Heart right ventricle (tissue), 16 donors: Measurements from ENCODE around the gene CDSN. TPM values are rescaled to one million over a fixed set of nuclear protein-coding genes. Genes with fewer than 3 reads are reported as not detected.
A peak's percentile ranks its signal among the peaks of the same experiment; 100 is the strongest.

ENCODE experiments used
- ATAC-seq, 8 donors: fragments of 200-7000 bp; cut with Tn5 transposase; one replicate each; pipeline ENCODE4 v1.9.1; 2020; ENCODE audit warnings: mild to moderate bottlenecking in 8 of 8, moderate library complexity in 8 of 8, moderate number of reproducible peaks in 1 of 8
- DNase-seq, 2 donors: peaks; one replicate each; pipeline ENCODE4 v3.0.0-alpha.2; 2020
- H3K27ac ChIP-seq, 10 donors: fragments of 200-600 bp; sonication (generic) in 2 of 10; one replicate each; pipeline versions ENCODE4 v1.5.0 to v1.8.0; 2020 to 2022; ENCODE audit warnings: mild to moderate bottlenecking in 3 of 10
- H3K27me3 ChIP-seq, 7 donors: fragments of 200-600 bp; one replicate each; pipeline ENCODE4 v1.8.0; 2021 to 2022; ENCODE audit warnings: mild to moderate bottlenecking in 2 of 7
- H3K36me3 ChIP-seq, 9 donors: fragments of 200-600 bp; sonication (generic) in 1 of 9; one replicate each; pipeline versions ENCODE4 v1.5.0 to v1.8.0; 2020 to 2022; ENCODE audit warnings: mild to moderate bottlenecking in 2 of 9
- H3K4me1 ChIP-seq, 9 donors: fragments of 200-600 bp; sonication (generic) in 1 of 9; one replicate each; pipeline versions ENCODE4 v1.5.0 to v1.8.0; 2020 to 2022; ENCODE audit warnings: mild to moderate bottlenecking in 4 of 9
- H3K4me3 ChIP-seq, 10 donors: fragments of 200-600 bp; sonication (generic) in 2 of 10; one replicate each; pipeline versions ENCODE4 v1.5.0 to v1.8.0; 2020 to 2022; ENCODE audit warnings: mild to moderate bottlenecking in 7 of 10, moderate library complexity in 2 of 10
- H3K9me3 ChIP-seq, 11 donors: fragments of 200-600 bp in 10 of 11; sonication (generic) in 2 of 11; one replicate each; pipeline versions ENCODE4 v1.5.0 to v1.8.0; 2013 to 2022; ENCODE audit warnings: mild to moderate bottlenecking in 2 of 11, control low read depth in 1 of 11, moderate library complexity in 1 of 11
- WGBS, 2 donors: extraction: QIAGEN DNeasy Blood & Tissue Kit; methylation state at CpG; one replicate each; pipeline ENCODE4 v1.1.7; 2013; ENCODE audit warnings: inconsistent platforms in 1 of 2; 5-methylcytosine and 5-hydroxymethylcytosine counted together
- intact Hi-C, 10 donors: fragments of 100-400 bp; cut with DNase I; formaldehyde crosslinking; loops; one replicate each; pipeline versions ENCODE4 v1.11.1 to v1.14.2; 2022
- polyA plus RNA-seq, 2 donors: library from polyadenylated mRNA; stranded (reverse); fragments of 200-250 nt; gene quantifications; one replicate each; pipeline ENCODE4 v1.2.3, GENCODE V29; 2013
- total RNA-seq, 10 donors: library from RNA; stranded (reverse); fragmentation: NEBNext Ultra II Directional in 3 of 10; extraction: Animal tissue kit (Norgen Biotek cat#: 25700) in 3 of 10; gene quantifications; one replicate each; pipeline versions ENCODE4 v1.2.1 to v1.2.4, GENCODE V29; 2021 to 2023
- TF ChIP-seq, protein P1 (sequence below), 9 donors: fragments of 200-600 bp; sonication (generic) in 2 of 9; IDR thresholded peaks; one replicate each; pipeline versions ENCODE4 v1.5.0 to v1.8.0; 2021 to 2022; ENCODE audit warnings: antibody characterized with exemption in 9 of 9, mild to moderate bottlenecking in 5 of 9, moderate library complexity in 1 of 9
- donor health status: Arrhythmogenic right ventricular cardiomyopathy.
- donor health status: ischemic (EF 13 %, LVEDD 7.1; RV severe dilation, severe dysfunction).
- donor health status: healthy with polysubstance abuse.
- donor health status: DM: no; HTN: yes; CAD: no.
- donor health status: DM: no; HTN: no; CAD: no.
- donor health status: ischemic (EF 25% LVEDD 6.9; RV normal size, moderate dysfunction).
- donor health status: ischemic (EF 25% LVEDD 5.7; RV mildly dilated, moderate dysfunction).
- donor health status: healthy.
- donor health status: DM: yes; HTN: yes; CAD: no.
- donor health status: Ischemic cardiomyopathy.
- donor health status: ischemic (EF 35%, LVEDD 5.7; RV mildly dilated, moderate dysfunction).
- donor health status: nonischemic (EF 11% LVEDD 7.7; RV severe dilation, severe dysfunction).
- donor health status: DM: yes; HTN: yes; CAD: no.
- donor health status: PGD.
- donor health status: ischemic (EF 29% LVEDD 5.4; RV normal size, mild dysfunction).
- donor health status: nonischemic (EF 23%, LVEDD 6.1; RV moderate dilation, normal function).

CDSN gene
- total and polyA plus RNA-seq, 12 donors = 0.01 to 0.15 (median 0.11) TPM; not detected in 9

DNA sequence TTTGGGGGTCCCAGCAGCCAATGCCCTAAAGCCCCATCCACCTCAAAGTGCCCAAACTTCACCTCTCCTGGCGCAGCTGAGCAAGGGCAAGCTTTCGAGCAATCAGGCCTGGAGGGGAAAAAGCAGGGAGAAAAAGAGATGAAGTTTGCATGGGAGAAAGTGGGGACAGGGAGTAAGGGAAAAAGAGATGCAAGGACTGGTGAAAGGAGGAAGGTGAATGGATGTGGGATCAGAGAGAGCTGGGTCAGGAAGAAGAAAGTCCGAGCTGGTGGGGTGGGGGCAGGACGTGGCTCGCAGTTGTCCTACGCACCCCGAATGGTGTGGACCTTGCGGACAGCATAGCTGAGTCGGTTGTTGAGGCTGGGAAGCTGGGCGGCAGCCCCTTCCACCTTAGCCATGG, 25.1 kb upstream of the CDSN start:
- H3K27me3 ChIP-seq = no peaks in the 10 kb centered on the region
- no peaks in the 10 kb centered on the region for H3K9me3 ChIP-seq
- peaks cover 9 to 28% (median 17%) of the 10 kb centered on the region in 9 donors for H3K4me1 ChIP-seq
- WGBS, 2 donors = 96 to 97% methylated on average over 10 of the region's 10 CpGs
- TF ChIP-seq, protein P1, sequence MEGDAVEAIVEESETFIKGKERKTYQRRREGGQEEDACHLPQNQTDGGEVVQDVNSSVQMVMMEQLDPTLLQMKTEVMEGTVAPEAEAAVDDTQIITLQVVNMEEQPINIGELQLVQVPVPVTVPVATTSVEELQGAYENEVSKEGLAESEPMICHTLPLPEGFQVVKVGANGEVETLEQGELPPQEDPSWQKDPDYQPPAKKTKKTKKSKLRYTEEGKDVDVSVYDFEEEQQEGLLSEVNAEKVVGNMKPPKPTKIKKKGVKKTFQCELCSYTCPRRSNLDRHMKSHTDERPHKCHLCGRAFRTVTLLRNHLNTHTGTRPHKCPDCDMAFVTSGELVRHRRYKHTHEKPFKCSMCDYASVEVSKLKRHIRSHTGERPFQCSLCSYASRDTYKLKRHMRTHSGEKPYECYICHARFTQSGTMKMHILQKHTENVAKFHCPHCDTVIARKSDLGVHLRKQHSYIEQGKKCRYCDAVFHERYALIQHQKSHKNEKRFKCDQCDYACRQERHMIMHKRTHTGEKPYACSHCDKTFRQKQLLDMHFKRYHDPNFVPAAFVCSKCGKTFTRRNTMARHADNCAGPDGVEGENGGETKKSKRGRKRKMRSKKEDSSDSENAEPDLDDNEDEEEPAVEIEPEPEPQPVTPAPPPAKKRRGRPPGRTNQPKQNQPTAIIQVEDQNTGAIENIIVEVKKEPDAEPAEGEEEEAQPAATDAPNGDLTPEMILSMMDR (IDR thresholded peaks at IDR 0.05) = no peak
- H3K36me3 ChIP-seq = peaks cover 0 to 50% (median 5%) of the 10 kb centered on the region in 9 donors
- no peak overlapping the region for H3K4me3 ChIP-seq
- DNase-seq (no peak), ATAC-seq (no peak)
- H3K27ac ChIP-seq = no peak overlapping the region
- intact Hi-C loops = no loop called here

GRCh38 chr6:31144970-31145340, 24.7 kb upstream of the CDSN start:
- ATAC-seq (no peak), DNase-seq (no peak)
- peaks cover 9 to 28% (median 17%) of the 10 kb centered on the region in 9 donors for H3K4me1 ChIP-seq
- intact Hi-C loops = loop anchor here in 1 of 10 donors (5.0 kb wide), 1 partner anchor 32 kb away; no protein-coding TSS in a partner anchor
- H3K27me3 ChIP-seq = no peaks in the 10 kb centered on the region
- H3K4me3 ChIP-seq = no peak overlapping the region
- no peak overlapping the region for H3K27ac ChIP-seq
- peaks cover 0 to 46% (median 5%) of the 10 kb centered on the region in 9 donors for H3K36me3 ChIP-seq
- TF ChIP-seq, protein P1 (IDR thresholded peaks at IDR 0.05) = no peak
- WGBS, 2 donors = 80 to 81% methylated on average over 11 of the region's 11 CpGs
- H3K9me3 ChIP-seq = no peaks in the 10 kb centered on the region

DNA sequence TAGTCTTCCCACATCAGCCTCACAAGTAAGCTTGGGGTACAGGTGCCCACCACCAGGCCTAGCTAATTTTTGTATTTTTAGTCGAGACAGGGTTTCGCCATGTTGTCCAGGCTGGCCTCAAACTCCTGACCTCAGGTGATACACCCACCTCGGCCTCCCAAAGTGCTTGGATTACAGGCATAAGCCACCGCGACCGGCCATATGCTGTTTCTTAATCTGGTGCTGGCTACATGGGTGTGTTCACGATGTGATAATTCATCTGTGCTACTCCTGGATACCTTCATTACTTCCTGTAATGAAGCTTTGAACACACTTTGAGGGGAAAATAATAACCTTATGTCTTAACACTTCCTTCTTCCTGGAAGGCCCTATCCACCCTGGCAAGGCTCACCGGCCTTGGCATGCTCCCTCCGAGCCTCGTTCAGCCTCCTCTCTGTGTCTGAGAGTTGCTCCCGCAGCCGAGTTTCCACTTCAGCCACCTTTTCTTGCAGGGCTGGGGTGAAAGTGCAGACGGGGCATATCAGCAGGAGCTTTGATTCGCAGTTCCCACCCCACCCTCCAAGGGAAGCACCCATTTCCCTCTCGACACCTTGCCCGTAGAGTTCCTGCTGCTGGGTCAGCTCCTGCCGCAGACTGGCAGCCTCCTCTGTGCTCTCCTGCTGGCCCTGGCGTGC, 24.2 kb upstream of the CDSN start:
- peaks cover 0 to 40% (median 5%) of the 10 kb centered on the region in 9 donors for H3K36me3 ChIP-seq
- no peak overlapping the region for H3K27ac ChIP-seq
- H3K9me3 ChIP-seq = no peaks in the 10 kb centered on the region
- DNase-seq = no peak
- H3K27me3 ChIP-seq = no peaks in the 10 kb centered on the region
- peaks cover 9 to 32% (median 21%) of the 10 kb centered on the region in 9 donors for H3K4me1 ChIP-seq
- WGBS, 2 donors = 91 to 92% methylated on average over 18 of the region's 18 CpGs
- TF ChIP-seq, protein P1 (IDR thresholded peaks at IDR 0.05) = no peak
- intact Hi-C loops = loop anchor here in 1 of 10 donors (5.0 kb wide), 1 partner anchor 33 kb away; no protein-coding TSS in a partner anchor
- no peak for ATAC-seq
- no peak overlapping the region for H3K4me3 ChIP-seq

DNA sequence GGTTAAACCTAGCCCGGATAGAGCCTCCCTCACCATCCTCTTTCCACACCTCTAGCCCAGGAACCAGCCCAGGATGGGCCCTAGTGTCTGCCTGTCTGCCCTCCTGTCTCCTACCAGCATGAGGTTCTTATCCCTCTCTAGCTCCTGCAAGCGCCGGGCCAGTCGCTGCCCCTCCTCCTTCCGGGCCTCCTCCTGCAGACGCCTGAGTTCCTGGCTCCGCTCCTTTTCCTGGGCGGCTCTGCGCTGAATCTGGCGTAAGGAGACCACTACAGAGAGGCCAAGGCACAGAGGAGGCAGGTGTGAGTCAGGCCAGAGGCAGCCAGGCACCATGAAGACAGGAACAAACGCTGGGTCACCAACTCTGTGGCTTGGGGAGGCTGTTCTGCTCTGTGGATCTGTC, 22.9 kb upstream of the CDSN start:
- H3K4me3 ChIP-seq = peak overlapping the region in 1 of 10 donors; percentile 2
- H3K4me1 ChIP-seq = peaks cover 9 to 40% (median 25%) of the 10 kb centered on the region in 9 donors
- peak; percentile 68 to 72 for DNase-seq
- intact Hi-C loops = loop anchor here in 2 of 10 donors (2.0 to 5.0 kb wide), 3 partner anchors 34 to 52 kb away; no protein-coding TSS in a partner anchor
- WGBS, 2 donors = 38 to 42% methylated on average over 11 of the region's 11 CpGs
- H3K27ac ChIP-seq = peak overlapping the region in 7 of 10 donors; percentile 15 to 76 (median 65)
- peak; percentile 55 to 92 (median 87) for ATAC-seq
- TF ChIP-seq, protein P1 (IDR thresholded peaks at IDR 0.05) = no peak
- peaks cover 0 to 31% (median 5%) of the 10 kb centered on the region in 9 donors for H3K36me3 ChIP-seq
- no peaks in the 10 kb centered on the region for H3K9me3 ChIP-seq
- no peaks in the 10 kb centered on the region for H3K27me3 ChIP-seq
